Measurements from ENCODE around the gene BCL6B.

The BCL6B gene

GRCh38 chr17:7011415-7011814, 11.4 kb upstream of the BCL6B start:
- no peak for FAIRE-seq

GRCh38 chr17:7011942-7012254, 11.0 kb upstream of the BCL6B start:
- no peak for FAIRE-seq

GRCh38 chr17:7014261-7014994, 8.4 kb upstream of the BCL6B start:
- peak; percentile 65 for FAIRE-seq

GRCh38 chr17:7014995-7015958, 7.6 kb upstream of the BCL6B start:
- no peak for FAIRE-seq

GRCh38 chr17:7016418-7016817, 6.4 kb upstream of the BCL6B start:
- no peak for FAIRE-seq

GRCh38 chr17:7016886-7017826, 5.7 kb upstream of the BCL6B start:
- FAIRE-seq: no peak

GRCh38 chr17:7017827-7018200, 5.0 kb upstream of the BCL6B start:
- FAIRE-seq: no peak

- no peak for FAIRE-seq
Observed at GRCh38 chr17:7018331-7018964, 4.4 kb upstream of the BCL6B start.

- no peak for FAIRE-seq
Observed at GRCh38 chr17:7019367-7019766, 3.5 kb upstream of the BCL6B start.

GRCh38 chr17:7019839-7020519, 2.9 kb upstream of the BCL6B start:
- no peak for FAIRE-seq

GRCh38 chr17:7020894-7021664, 1.8 kb upstream of the BCL6B start:
- no peak for FAIRE-seq

- no peak for FAIRE-seq
Observed at GRCh38 chr17:7021993-7022778, 664 bp upstream of the BCL6B start.

GRCh38 chr17:7023576-7024401, 939 bp downstream of the BCL6B start:
- no peak for FAIRE-seq

GRCh38 chr17:7024402-7024785, 1.5 kb downstream of the BCL6B start:
- no peak for FAIRE-seq

- no peak for FAIRE-seq
Observed at GRCh38 chr17:7025245-7025644, 2.4 kb downstream of the BCL6B start.

- no peak for FAIRE-seq
Observed at GRCh38 chr17:7026471-7027115, 3.7 kb downstream of the BCL6B start.

- FAIRE-seq: no peak
Observed at GRCh38 chr17:7027335-7027734, 4.5 kb downstream of the BCL6B start.

GRCh38 chr17:7029096-7029495, 6.2 kb downstream of the BCL6B start:
- no peak for FAIRE-seq

GRCh38 chr17:7029659-7030058, 6.8 kb downstream of the BCL6B start:
- no peak for FAIRE-seq
